HG03565 (cell line): ENCODE data around the gene FRK.
A peak's percentile ranks its signal among the peaks of the same experiment; 100 is the strongest.
"Not testable (repeated sequence)": the region's sequence is repeated elsewhere in the genome, so short reads cannot be mapped to it uniquely, and the experiment has no call there.

Experiments
- ATAC-seq: cut with Tn5 transposase; IDR thresholded peaks from one replicate; pipeline ENCODE4 v1.9.1; 2021; ENCODE audit warnings: mild to moderate bottlenecking, moderate library complexity; ENCODE audit not compliant: unreplicated experiment

Gene FRK, protein sequence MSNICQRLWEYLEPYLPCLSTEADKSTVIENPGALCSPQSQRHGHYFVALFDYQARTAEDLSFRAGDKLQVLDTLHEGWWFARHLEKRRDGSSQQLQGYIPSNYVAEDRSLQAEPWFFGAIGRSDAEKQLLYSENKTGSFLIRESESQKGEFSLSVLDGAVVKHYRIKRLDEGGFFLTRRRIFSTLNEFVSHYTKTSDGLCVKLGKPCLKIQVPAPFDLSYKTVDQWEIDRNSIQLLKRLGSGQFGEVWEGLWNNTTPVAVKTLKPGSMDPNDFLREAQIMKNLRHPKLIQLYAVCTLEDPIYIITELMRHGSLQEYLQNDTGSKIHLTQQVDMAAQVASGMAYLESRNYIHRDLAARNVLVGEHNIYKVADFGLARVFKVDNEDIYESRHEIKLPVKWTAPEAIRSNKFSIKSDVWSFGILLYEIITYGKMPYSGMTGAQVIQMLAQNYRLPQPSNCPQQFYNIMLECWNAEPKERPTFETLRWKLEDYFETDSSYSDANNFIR

DNA sequence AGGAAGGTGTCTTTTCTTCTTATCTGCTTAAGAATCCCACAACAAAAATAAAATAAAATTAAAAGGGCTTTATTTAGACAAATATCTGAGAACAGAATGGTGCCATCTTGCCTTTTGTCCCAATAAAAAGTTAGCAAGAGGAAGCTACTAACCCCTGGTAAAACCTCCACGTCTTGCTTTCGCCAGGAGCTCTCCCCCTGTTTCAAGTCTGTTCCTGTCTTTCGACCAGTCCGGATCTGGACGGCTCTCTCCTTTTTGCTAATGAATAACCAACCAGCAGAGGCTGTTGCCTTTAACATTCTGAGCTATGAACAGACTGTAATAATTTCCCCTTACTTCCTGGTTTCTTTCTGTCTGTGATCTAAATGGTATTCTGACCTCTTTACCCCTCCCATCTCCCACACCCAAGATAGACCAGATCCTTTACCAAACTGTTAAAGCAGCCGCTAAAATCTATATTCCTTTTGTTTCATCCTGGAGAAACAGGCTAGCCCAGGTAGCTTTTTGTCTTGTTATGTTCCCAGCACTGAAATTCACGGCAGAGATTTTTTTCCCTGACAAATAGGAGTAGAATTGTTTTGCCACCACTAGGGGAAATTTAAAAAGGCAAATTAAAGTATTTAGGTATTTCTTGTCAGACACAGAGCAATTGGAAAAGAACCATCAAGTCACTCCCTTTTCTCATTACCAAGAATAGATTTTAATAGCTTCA is at the start of gene FRK:
Gene FRK, minus strand, starts transcription at position 320 of the 712 bp plus-strand sequence. CDS start 580 bp downstream, outside the sequence.
- ATAC-seq, result no peak

- no peak for ATAC-seq
Measured at GRCh38 chr6:116108836-116109235, 48.1 kb upstream of the FRK start.

DNA sequence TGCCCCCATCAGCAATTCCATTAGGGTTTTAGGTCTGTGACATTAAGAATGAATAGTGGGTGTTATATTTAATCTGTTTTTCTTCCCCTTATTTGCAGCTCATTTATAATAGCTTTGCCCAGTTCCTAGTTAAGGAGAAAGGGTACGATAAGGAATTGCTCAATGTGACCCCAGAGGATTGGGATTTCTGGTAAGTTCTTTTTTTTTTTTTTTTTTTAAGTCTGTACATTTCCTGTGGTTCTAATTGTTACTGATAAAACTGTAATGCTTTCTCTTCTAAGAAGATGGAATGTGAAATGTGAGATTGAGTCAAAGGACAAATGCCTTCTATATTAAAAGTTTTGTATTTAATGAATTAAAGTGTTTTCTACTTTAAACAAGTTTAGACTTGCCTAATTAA is 45.5 kb upstream of the FRK start:
- ATAC-seq, result no peak

GRCh38 chr6:116105247-116105646 is 44.6 kb upstream of the FRK start:
- no peak for ATAC-seq

- ATAC-seq, result no peak
Measured at GRCh38 chr6:116104636-116105035, 43.9 kb upstream of the FRK start.

DNA sequence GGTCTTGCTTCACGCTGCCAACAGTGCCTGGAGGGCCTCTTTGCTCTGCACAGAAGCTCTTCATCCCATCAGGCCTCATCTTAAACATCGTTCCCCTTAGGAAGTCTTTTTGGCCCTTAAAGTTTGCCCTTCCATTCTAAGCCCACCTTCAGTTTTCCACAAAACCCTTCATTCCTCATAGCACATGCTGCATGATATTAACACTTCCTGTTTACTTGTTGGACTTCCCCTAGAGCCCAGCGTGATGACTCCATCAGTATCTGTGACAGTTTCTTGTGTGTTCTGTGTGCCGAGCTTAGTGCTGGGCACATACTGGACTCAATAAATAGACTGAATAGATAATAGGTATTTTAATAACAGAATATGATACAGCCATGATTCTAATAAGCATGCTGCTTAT is 42.2 kb upstream of the FRK start:
- ATAC-seq, result no peak

- ATAC-seq, result no peak
Measured at GRCh38 chr6:116101790-116102189, 41.1 kb upstream of the FRK start.

DNA sequence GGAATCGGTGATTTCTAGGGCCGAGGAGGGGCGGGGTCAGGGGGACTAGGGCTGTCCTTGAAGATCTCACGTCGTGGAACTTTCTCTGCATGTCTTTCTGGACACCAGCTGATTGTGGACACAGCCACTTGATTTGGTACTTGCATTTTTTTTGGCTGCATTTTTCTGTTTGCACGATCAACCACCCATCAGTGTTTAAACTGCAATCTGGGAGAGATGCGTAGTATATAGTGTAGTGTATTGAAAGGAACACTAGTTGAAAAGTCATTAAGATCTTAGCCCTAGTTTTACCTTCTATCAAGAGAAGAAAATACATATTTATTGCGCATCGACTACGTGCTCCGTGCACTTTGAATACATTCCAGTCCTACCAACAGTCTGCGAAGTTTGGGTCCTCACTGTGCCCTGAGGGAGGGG is 40.6 kb upstream of the FRK start:
- ATAC-seq, result no peak

GRCh38 chr6:116100419-116101301 is 40.0 kb upstream of the FRK start, which contains the start of gene NT5DC1:
NT5DC1 (plus strand) TSS chr6:116100853; CDS start chr6:116100931, 78 bp downstream.
- peak; percentile 83 for ATAC-seq

GRCh38 chr6:116099036-116099435 is 38.3 kb upstream of the FRK start:
- ATAC-seq, result no peak

- no peak for ATAC-seq
Measured at GRCh38 chr6:116096979-116097816, 36.5 kb upstream of the FRK start.

GRCh38 chr6:116096048-116096759 is 35.5 kb upstream of the FRK start:
- ATAC-seq, result not testable (repeated sequence)

GRCh38 chr6:116094041-116094440 is 33.4 kb upstream of the FRK start:
- ATAC-seq, result no peak

GRCh38 chr6:116090251-116090650 is 29.6 kb upstream of the FRK start:
- ATAC-seq, result peak; percentile 83

DNA sequence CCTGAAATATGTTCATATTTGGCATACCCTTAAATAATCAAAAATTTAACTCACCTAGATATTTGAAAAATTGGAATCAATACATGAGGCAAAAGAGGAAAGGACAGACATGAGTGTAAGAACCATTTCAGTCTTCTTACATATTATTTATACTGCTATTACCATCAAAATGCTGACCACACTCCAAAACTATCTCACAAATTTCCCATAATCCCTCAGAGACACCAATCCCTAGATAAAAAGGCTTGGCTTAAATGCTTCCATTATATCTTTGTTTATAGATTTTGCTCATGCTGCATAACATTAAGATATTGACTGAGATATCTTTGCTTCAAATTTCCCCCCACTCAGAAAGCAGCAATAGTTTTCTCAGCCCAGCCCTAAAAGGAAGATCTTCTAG is 28.3 kb upstream of the FRK start:
- ATAC-seq, result no peak

- peak; percentile 88 for ATAC-seq
Measured at GRCh38 chr6:116087437-116088027, 26.8 kb upstream of the FRK start.

GRCh38 chr6:116084284-116084683 is 23.6 kb upstream of the FRK start:
- ATAC-seq, result no peak

- ATAC-seq, result no peak
Measured at GRCh38 chr6:116083052-116083451, 22.4 kb upstream of the FRK start.

GRCh38 chr6:116078945-116079344 is 18.3 kb upstream of the FRK start:
- ATAC-seq, result no peak
